Dermis blood vessel endothelial cell (primary cell): ENCODE measurements around the gene GPR107. TPM values are rescaled to one million over a fixed set of nuclear protein-coding genes. Genes with fewer than 3 reads are reported as not detected.
A peak's percentile ranks its signal among the peaks of the same experiment; 100 is the strongest.

ENCODE experiments used
- DNase-seq: peaks from one replicate; pipeline ENCODE4 v3.0.0; 2010
- total RNA-seq: library from RNA; depleted of rRNA; stranded (reverse); fragments of >200 nt; gene quantifications from 2 replicates; pipeline ENCODE4 v1.2.3, GENCODE V29; 2014

The GPR107 gene
- total RNA-seq, 1 donor from 2014 or later: 29.3 TPM

GRCh38 chr9:130111786-130112537, 58.3 kb downstream of the GPR107 start:
- DNase-seq: no peak

GRCh38 chr9:130112538-130113151, 58.9 kb downstream of the GPR107 start:
- no peak for DNase-seq

GRCh38 chr9:130114741-130115140, 61.0 kb downstream of the GPR107 start:
- DNase-seq: no peak

- DNase-seq: no peak
These were observed 62.6 kb downstream of the GPR107 start for GRCh38 chr9:130116346-130116745.

- no peak for DNase-seq
These were observed 63.7 kb downstream of the GPR107 start for GRCh38 chr9:130117376-130117775.

- peak; percentile 55 for DNase-seq
These were observed 64.3 kb downstream of the GPR107 start for GRCh38 chr9:130117816-130118632.

GRCh38 chr9:130118841-130119518, 65.3 kb downstream of the GPR107 start:
- no peak for DNase-seq

- no peak for DNase-seq
These were observed 66.0 kb downstream of the GPR107 start for GRCh38 chr9:130119519-130120298.

GRCh38 chr9:130120299-130120587, 66.5 kb downstream of the GPR107 start:
- no peak for DNase-seq

GRCh38 chr9:130120832-130121231, 67.1 kb downstream of the GPR107 start:
- no peak for DNase-seq

GRCh38 chr9:130122456-130122855, 68.8 kb downstream of the GPR107 start:
- no peak for DNase-seq

- no peak for DNase-seq
These were observed 70.6 kb downstream of the GPR107 start for GRCh38 chr9:130124085-130124860.

- DNase-seq: no peak
These were observed 73.2 kb downstream of the GPR107 start for GRCh38 chr9:130126721-130127433.

- no peak for DNase-seq
These were observed 74.5 kb downstream of the GPR107 start for GRCh38 chr9:130128251-130128650.

- peak; percentile 79 for DNase-seq
These were observed 75.2 kb downstream of the GPR107 start for GRCh38 chr9:130128733-130129431.

GRCh38 chr9:130129432-130130061, 75.8 kb downstream of the GPR107 start:
- DNase-seq: no peak

- no peak for DNase-seq
These were observed 79.0 kb downstream of the GPR107 start for GRCh38 chr9:130132746-130133145.

GRCh38 chr9:130137081-130137640, 83.5 kb downstream of the GPR107 start:
- DNase-seq: no peak

- DNase-seq: no peak
These were observed 84.0 kb downstream of the GPR107 start for GRCh38 chr9:130137641-130138081.
